SU-DHL-6 (cell line): ENCODE results near the gene LINGO4.

ENCODE experiments used
- CTCF ChIP-seq: fragments of 200-600 bp; sonication (generic); IDR thresholded peaks from one replicate; pipeline ENCODE4 v1.5.1; 2017; ENCODE audit warnings: antibody characterized with exemption, mild to moderate bottlenecking, low read length, moderate library complexity; ENCODE audit not compliant: insufficient read depth, poor library complexity, severe bottlenecking
- EZH2phosphoT487 ChIP-seq: fragments of 200-600 bp; sonication (generic), shearing (Covaris generic); conservative IDR thresholded peaks from 2 replicates; pipeline ENCODE4 v1.6.1; 2018; ENCODE audit warnings: mild to moderate bottlenecking, antibody characterized with exemption, low read length, moderate library complexity, mixed read lengths

- no peak for TF ChIP-seq CTCF
- TF ChIP-seq EZH2phosphoT487, result no peak
Observed at GRCh38 chr1:151801846-151802245, 3.4 kb downstream of the LINGO4 start.
